C4-2B (cell line): ENCODE measurements around the gene AGBL2.
"Not testable (repeated sequence)": the region's sequence is repeated elsewhere in the genome, so short reads cannot be mapped to it uniquely, and the experiment has no call there.

ENCODE experiments used
- H3K27ac ChIP-seq: fragments of 450-650 bp; 2 replicates; pipeline ENCODE4 v1.5.1; 2017
- ZFX ChIP-seq: fragments of 450-650 bp; IDR thresholded peaks from 2 replicates; pipeline ENCODE4 v1.6.1; 2017
- TF ChIP-seq, protein P1 (sequence below): fragments of 450-650 bp; conservative IDR thresholded peaks from 2 replicates; pipeline ENCODE4 v1.5.1; 2017; ENCODE audit warnings: mild to moderate bottlenecking

AGBL2 gene

GRCh38 chr11:47667135-47667534 is 48.0 kb downstream of the AGBL2 start:
- no peak overlapping the region for H3K27ac ChIP-seq

GRCh38 chr11:47664936-47665335 is 50.2 kb downstream of the AGBL2 start:
- not testable (repeated sequence) for H3K27ac ChIP-seq

More at GRCh38 chr11:47667135-47667534, 48.0 kb downstream of the AGBL2 start:
- TF ChIP-seq, protein P1, sequence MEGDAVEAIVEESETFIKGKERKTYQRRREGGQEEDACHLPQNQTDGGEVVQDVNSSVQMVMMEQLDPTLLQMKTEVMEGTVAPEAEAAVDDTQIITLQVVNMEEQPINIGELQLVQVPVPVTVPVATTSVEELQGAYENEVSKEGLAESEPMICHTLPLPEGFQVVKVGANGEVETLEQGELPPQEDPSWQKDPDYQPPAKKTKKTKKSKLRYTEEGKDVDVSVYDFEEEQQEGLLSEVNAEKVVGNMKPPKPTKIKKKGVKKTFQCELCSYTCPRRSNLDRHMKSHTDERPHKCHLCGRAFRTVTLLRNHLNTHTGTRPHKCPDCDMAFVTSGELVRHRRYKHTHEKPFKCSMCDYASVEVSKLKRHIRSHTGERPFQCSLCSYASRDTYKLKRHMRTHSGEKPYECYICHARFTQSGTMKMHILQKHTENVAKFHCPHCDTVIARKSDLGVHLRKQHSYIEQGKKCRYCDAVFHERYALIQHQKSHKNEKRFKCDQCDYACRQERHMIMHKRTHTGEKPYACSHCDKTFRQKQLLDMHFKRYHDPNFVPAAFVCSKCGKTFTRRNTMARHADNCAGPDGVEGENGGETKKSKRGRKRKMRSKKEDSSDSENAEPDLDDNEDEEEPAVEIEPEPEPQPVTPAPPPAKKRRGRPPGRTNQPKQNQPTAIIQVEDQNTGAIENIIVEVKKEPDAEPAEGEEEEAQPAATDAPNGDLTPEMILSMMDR, result no peak
- no peak for TF ChIP-seq ZFX

GRCh38 chr11:47661245-47661644 is 53.9 kb downstream of the AGBL2 start:
- no peak overlapping the region for H3K27ac ChIP-seq
- TF ChIP-seq, protein P1, result no peak
- TF ChIP-seq ZFX, result no peak

DNA sequence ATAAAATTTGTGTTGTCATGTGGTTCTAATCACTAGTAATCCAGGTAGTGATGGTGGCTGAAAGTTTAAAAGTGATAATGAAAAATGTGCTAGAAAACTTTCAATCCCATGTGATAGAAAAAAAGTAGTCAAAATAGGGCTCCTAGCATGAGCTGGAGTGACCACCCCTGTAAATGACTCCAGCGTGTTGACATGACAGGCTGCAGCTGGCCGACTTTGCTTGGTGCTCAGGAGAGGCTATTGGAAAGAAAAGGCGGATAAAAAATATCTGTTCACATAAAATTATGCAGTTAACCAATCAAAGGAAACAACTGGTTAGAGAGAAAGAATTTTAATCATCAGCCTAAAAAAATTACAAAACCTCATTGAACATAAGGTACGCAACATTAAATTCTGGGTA is 55.9 kb downstream of the AGBL2 start:
- H3K27ac ChIP-seq, result no peak overlapping the region
- no peak for TF ChIP-seq ZFX
- TF ChIP-seq, protein P1, result no peak

- H3K27ac ChIP-seq, result no peak overlapping the region
- TF ChIP-seq, protein P1, result no peak
- no peak for TF ChIP-seq ZFX
Measured at GRCh38 chr11:47656260-47656885, 58.8 kb downstream of the AGBL2 start.

DNA sequence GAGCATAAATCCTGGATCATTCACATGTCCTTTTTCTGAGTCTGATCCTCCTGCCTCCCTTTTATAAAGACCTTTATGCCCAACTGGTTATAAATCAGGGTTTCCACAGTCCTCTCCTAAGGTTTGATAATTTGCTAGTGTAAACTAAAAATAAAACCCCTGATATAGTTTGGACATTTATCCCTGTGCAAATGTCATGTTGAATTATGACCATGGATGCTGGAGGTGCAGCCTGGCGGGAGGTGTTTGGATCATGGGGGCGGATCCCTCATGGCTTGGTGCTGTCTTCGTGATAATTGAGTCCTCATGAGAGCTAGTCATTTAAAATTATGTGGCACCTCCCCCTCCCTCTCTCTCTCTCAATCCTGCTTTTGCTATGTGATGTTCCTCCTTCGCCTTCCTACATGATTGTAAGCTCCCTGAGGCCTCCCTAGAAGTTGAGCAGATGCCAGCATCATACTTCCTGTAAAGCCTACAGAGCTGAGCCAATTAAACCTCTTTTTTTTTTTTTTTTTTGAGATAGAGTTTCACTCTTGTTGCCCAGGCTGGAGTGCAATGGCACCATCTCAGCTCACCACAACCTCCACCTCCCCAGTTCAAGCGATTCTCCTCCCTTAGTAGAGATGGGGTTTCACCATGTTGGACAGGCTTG is 63.2 kb downstream of the AGBL2 start:
- H3K27ac ChIP-seq, result no peak overlapping the region
- TF ChIP-seq, protein P1, result no peak
- no peak for TF ChIP-seq ZFX

DNA sequence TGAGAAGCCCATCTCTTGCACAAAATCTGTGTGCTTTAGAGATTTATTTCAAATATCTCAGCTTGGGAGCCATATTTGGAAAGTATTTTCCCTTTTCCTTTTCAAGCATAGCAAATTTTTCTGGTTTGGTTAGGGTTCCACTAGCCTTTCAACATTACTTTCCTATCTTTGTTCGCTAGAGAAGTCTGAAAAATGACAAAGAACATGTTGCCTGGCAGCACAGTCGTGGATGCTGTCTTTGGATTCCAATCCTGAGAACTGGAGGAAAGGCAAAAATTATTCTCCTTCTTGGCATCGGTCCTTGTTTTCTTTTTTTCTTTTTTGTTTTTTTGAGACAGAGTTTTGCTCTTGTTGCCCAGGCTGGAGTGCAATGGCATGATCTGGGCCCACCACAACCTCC is 65.9 kb downstream of the AGBL2 start:
- no peak for TF ChIP-seq ZFX
- TF ChIP-seq, protein P1, result no peak
- H3K27ac ChIP-seq, result no peak overlapping the region

DNA sequence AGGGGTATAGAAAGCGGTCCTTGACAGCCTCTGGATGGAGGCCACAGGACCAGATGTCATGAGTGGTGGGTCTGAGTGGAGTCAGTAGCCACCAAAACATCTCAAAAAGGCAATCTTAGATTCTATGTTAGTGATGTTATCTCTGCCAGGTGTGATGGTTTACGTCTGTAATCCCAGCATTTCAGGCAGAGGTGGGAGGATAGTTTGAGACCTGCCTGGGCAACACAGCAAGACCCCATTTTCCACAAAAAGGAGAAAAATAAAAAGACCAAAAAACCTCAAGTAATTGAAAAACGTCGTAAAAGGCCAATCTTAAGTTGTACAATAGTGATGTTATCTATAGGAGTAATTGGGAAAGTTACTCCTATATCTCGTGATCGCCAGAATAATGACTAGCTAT is 69.2 kb downstream of the AGBL2 start:
- TF ChIP-seq, protein P1, result no peak
- no peak for TF ChIP-seq ZFX
- H3K27ac ChIP-seq, result no peak overlapping the region
